Common myeloid progenitor, CD34-positive (primary cell): ENCODE measurements around the gene TEX29.

Experiments used
- CTCF ChIA-PET: fragments of 350-600 bp; sonication (Branson Sonifier 250); formaldehyde crosslinking; loops from one replicate; lab custom pipeline; 2021; ENCODE audit warnings: antibody characterized with exemption; lab: Charles Lee
- POLR2A ChIA-PET: fragments of 350-600 bp; sonication (Branson Sonifier 250); formaldehyde crosslinking; loops from one replicate; lab custom pipeline; 2021; ENCODE audit warnings: antibody characterized with exemption; lab: Charles Lee
- DNase-seq, 3 donors: peaks; one replicate each; pipeline versions ENCODE4 v3.0.0 to v3.0.0-alpha.2; 2013
- H3K27ac ChIP-seq, 2 experiments: 1 replicate in 1 of 2; 2 replicates in 1 of 2; pipeline ENCODE4 v1.7.0; 2013; ENCODE audit warnings: inconsistent platforms in 2 of 2, low read length in 2 of 2, mild to moderate bottlenecking in 2 of 2, low read depth in 1 of 2, moderate library complexity in 1 of 2; ENCODE audit not compliant: severe bottlenecking in 2 of 2, insufficient read depth in 1 of 2, poor library complexity in 1 of 2
- H3K27me3 ChIP-seq, 5 experiments: replicated peaks in 2 of 5; 1 replicate in 3 of 5; 2 replicates in 2 of 5; pipeline versions ENCODE4 v1.6.1 to v1.7.0; 2013; ENCODE audit warnings: low read length in 4 of 5, mild to moderate bottlenecking in 2 of 5, moderate library complexity in 2 of 5, inconsistent platforms in 1 of 5; ENCODE audit not compliant: insufficient read depth in 5 of 5, control insufficient read depth in 4 of 5
- H3K36me3 ChIP-seq, 4 experiments: 1 replicate in 2 of 4; 2 replicates in 2 of 4; pipeline versions ENCODE4 v1.6.1 to v1.7.0; 2013; ENCODE audit warnings: low read length in 3 of 4, control low read depth in 1 of 4, mild to moderate bottlenecking in 1 of 4; ENCODE audit not compliant: control insufficient read depth in 4 of 4, insufficient read depth in 4 of 4
- H3K4me1 ChIP-seq, 4 experiments: 1 replicate in 3 of 4; 2 replicates in 1 of 4; pipeline versions ENCODE4 v1.6.1 to v1.7.1; 2013; ENCODE audit warnings: low read length in 3 of 4, mild to moderate bottlenecking in 3 of 4, control low read depth in 1 of 4, inconsistent platforms in 1 of 4, moderate library complexity in 1 of 4; ENCODE audit not compliant: control insufficient read depth in 4 of 4, insufficient read depth in 4 of 4; ENCODE audit errors: control extremely low read depth in 1 of 4
- H3K4me3 ChIP-seq, 7 experiments: 1 replicate in 4 of 7; 2 replicates in 3 of 7; pipeline versions ENCODE4 v1.5.1 to v1.7.0; 2013; ENCODE audit warnings: mild to moderate bottlenecking in 7 of 7, low read length in 6 of 7, moderate library complexity in 6 of 7, inconsistent platforms in 2 of 7, low read depth in 2 of 7, control low read depth in 1 of 7; ENCODE audit not compliant: insufficient read depth in 4 of 7, control insufficient read depth in 1 of 7; ENCODE audit errors: extremely low read depth in 1 of 7
- H3K9me3 ChIP-seq, 5 experiments: 1 replicate in 4 of 5; 2 replicates in 1 of 5; pipeline versions ENCODE4 v1.6.1 to v1.7.1; 2013; ENCODE audit warnings: low read length in 4 of 5, mild to moderate bottlenecking in 2 of 5, inconsistent platforms in 1 of 5, low read depth in 1 of 5, moderate library complexity in 1 of 5; ENCODE audit not compliant: control insufficient read depth in 4 of 5, insufficient read depth in 2 of 5; ENCODE audit errors: control extremely low read depth in 1 of 5
- WGBS: methylation state at CpG from one replicate; pipeline ENCODE4 v1.1.5; 2013; ENCODE audit not compliant: insufficient coverage; 5-methylcytosine and 5-hydroxymethylcytosine counted together

The TEX29 gene

DNA sequence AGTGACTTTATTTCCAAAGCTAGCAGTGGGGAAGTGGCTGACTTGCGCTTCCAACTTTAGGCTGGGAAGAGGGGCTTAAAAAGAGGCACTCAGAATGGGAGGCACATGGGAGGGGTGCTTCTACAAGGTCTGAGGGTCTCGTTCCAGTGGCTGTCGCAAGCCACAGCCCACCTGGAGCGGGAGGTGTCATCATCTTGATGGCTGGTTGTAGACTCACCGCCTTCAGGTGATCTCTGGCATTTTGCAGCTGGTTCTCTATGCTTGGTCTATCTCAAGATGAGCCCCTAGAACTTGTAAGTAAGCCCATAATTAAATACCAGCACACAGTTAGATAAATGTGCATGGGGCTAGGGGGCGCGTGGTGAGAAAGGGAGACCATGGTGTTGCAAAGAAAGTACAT, 9.2 kb downstream of the TEX29 start:
- Histone ChIP-seq H3K27me3 (peaks cover 0 to 12% (median under 1%) of the 10 kb centered on the region in 5 experiments), H3K36me3 (no peaks in the 10 kb centered on the region), H3K27ac (no peak overlapping the region), H3K4me1 (no peaks in the 10 kb centered on the region), H3K9me3 (peaks cover 0 to 11% (median 4%) of the 10 kb centered on the region in 5 experiments), H3K4me3 (no peak overlapping the region)
- DNase-seq, result no peak
- POLR2A ChIA-PET, result no interaction called here
- CTCF ChIA-PET, result no interaction called here
- 92% methylated on average over 3 of the region's 7 CpGs for WGBS

DNA sequence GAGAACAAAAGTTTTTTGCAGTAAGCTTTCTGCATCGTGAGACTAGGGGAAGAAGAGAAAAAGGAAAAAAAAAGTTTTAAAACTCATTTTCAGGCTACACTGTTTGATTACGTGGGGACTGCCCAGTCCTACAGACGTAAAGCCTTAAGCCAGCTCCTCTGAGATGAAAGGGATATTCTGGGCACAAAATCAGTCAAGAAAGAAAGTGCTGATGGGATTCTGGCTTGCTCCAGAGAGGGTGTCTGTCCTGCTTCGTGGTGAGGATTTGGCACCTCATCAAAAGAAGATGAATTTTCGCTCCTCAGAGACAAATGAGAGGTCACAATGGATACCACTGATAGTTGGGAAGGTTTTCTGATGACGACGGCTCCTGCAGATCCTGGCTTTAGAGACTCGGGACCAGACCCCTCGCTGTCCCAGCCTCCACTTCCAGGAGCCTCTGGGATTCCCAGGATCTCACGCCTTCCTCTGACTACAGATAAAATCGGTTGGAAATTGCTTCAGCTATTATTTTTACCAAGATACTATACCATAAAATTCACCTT, 9.7 kb downstream of the TEX29 start:
- no peak for DNase-seq
- ChIA-PET CTCF (no interaction called here), POLR2A (no interaction called here)
- H3K27ac ChIP-seq, result no peak overlapping the region
- no peaks in the 10 kb centered on the region for H3K36me3 ChIP-seq
- no peaks in the 10 kb centered on the region for H3K4me1 ChIP-seq
- no peak overlapping the region for H3K4me3 ChIP-seq
- WGBS, result 95% methylated on average over 11 of the region's 11 CpGs
- H3K9me3 ChIP-seq, result peaks cover 1 to 11% (median 4%) of the 10 kb centered on the region in 5 experiments
- H3K27me3 ChIP-seq, result peaks cover 0 to 11% (median 0%) of the 10 kb centered on the region in 5 experiments

DNA sequence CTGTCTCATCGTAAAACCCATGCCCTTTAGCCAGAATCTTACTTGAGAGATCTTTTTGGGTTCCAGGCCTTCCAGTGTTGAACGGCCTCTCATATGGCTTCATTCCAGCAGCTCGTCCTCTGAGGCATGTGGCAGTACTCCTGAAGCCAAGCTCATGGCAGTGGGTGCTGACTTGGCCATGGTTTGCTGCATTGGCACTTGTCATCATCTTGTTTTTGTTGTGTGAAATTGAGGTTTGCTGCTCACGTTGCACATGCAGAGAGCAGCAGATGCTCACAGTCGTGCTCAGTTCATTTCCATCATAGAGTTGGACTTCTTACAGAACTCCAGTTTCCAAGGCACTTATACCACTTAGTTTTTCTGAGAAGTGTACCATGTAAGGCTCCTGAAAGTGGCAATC, 14.9 kb downstream of the TEX29 start:
- Histone ChIP-seq H3K27me3 (peaks cover 0 to 4% (median 0%) of the 10 kb centered on the region in 5 experiments), H3K4me3 (no peak overlapping the region), H3K4me1 (no peaks in the 10 kb centered on the region), H3K27ac (no peak overlapping the region), H3K36me3 (no peaks in the 10 kb centered on the region), H3K9me3 (peaks cover 1 to 11% (median 7%) of the 10 kb centered on the region in 5 experiments)
- POLR2A ChIA-PET, result no interaction called here
- CTCF ChIA-PET, result no interaction called here
- DNase-seq, result no peak
- 100% methylated on average over 3 of the region's 5 CpGs for WGBS

DNA sequence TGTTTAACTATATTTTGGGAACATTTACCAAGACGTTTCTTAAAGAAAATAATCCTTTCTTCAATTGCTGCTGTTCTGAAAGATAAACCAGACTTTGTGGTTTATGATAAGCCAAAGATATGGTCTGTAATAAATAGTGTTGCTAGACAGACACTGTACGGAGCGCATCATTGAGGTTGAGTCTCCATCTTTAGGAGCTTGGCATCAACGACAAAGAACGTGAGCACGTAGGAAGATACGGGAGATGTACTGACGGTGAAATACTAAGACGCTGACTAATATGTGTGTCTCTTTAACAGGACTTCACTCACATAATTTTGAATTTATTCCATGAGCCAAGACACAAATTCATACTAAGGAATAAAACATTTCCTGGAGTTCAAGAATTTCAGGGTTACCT, 16.2 kb downstream of the TEX29 start:
- Histone ChIP-seq H3K9me3 (peaks cover 1 to 11% (median 7%) of the 10 kb centered on the region in 5 experiments), H3K27ac (no peak overlapping the region), H3K4me1 (no peaks in the 10 kb centered on the region), H3K36me3 (no peaks in the 10 kb centered on the region), H3K27me3 (peaks cover 0 to 4% (median 0%) of the 10 kb centered on the region in 5 experiments), H3K4me3 (no peak overlapping the region)
- WGBS, result 91% methylated on average over 8 of the region's 9 CpGs
- DNase-seq, result no peak
- POLR2A ChIA-PET, result no interaction called here
- CTCF ChIA-PET, result no interaction called here

DNA sequence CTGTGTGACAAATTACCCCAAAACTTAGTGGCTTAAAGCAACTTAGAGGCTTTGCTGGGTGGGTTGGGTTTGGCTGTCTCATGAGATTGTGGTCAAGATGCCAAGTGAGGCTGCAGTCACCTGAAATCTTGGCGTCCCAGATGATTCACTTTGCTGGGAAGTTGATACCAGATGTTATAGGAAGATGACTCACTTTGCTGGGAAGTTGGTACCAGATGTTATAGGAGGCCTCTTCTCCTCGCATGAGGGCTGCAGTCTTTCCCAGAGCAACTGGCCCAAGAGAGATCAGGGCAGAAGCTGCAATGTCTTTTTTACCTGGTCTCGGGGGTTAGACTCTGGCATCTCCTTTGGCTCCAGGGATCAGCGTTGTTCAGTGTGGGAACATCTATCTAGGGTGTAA, 16.8 kb downstream of the TEX29 start:
- POLR2A ChIA-PET, result no interaction called here
- Histone ChIP-seq H3K27ac (no peak overlapping the region), H3K4me1 (no peaks in the 10 kb centered on the region), H3K27me3 (peaks cover 0 to 4% (median 0%) of the 10 kb centered on the region in 5 experiments), H3K9me3 (peaks cover under 1 to 11% (median 7%) of the 10 kb centered on the region in 5 experiments), H3K4me3 (no peak overlapping the region), H3K36me3 (no peaks in the 10 kb centered on the region)
- no peak for DNase-seq
- 98% methylated on average over 4 of the region's 4 CpGs for WGBS
- CTCF ChIA-PET, result no interaction called here

DNA sequence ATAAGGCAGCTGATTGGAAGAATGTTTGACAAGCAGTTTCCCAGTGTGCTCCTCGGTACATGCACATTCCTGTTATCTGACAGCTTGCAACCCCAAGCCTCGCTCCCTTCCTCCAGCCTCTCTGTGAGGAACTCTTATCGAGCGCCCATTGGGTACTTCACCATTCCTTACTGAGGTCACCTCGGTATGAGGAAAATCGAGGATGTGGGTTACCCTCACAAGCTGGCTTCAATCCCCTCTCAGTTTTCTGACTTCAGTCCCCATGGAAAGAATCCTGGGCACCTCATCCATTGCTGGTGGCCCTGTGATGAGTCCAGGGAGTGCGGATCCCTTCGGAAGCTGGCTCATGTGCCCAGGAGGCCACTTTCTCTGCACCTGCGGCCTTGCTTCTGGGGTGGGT, 17.3 kb downstream of the TEX29 start:
- Histone ChIP-seq H3K9me3 (peaks cover 0 to 11% (median 7%) of the 10 kb centered on the region in 5 experiments), H3K4me1 (no peaks in the 10 kb centered on the region), H3K36me3 (no peaks in the 10 kb centered on the region), H3K4me3 (no peak overlapping the region), H3K27ac (no peak overlapping the region), H3K27me3 (peaks cover 0 to 4% (median 0%) of the 10 kb centered on the region in 5 experiments)
- DNase-seq, result no peak
- POLR2A ChIA-PET, result no interaction called here
- 98% methylated on average over 8 of the region's 9 CpGs for WGBS
- CTCF ChIA-PET, result no interaction called here

DNA sequence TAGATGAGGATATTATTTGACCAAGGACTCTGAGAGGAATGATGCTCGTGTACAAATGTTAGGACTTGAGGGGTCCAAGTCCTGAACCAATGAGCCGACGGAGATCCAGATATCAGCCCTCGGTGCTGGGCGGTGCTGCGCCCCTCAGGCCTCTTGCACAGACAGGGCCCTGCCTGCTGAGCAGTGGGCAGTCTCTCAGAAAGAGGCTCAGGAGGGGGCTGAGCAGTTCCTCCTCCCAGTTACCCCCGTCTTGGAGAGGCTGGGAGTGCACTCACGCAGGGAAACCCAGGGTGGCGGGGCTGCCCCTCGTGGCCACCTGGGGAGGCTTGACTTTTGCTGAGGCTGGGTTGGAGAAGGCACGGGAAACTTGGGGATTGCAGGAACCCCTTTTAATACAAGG, 18.4 kb downstream of the TEX29 start:
- DNase-seq, result no peak
- H3K27ac ChIP-seq, result no peak overlapping the region
- POLR2A ChIA-PET, result no interaction called here
- H3K4me3 ChIP-seq, result no peak overlapping the region
- CTCF ChIA-PET, result no interaction called here
- H3K9me3 ChIP-seq, result peaks cover 0 to 9% (median 6%) of the 10 kb centered on the region in 5 experiments
- WGBS, result 90% methylated on average over 8 of the region's 11 CpGs
- no peaks in the 10 kb centered on the region for H3K36me3 ChIP-seq
- no peaks in the 10 kb centered on the region for H3K4me1 ChIP-seq
- H3K27me3 ChIP-seq, result peaks cover 0 to 4% (median 0%) of the 10 kb centered on the region in 5 experiments
